GM19239 (cell line): Measurements from ENCODE around the gene ALDH3A2.
"Not testable (repeated sequence)": the region's sequence is repeated elsewhere in the genome, so short reads cannot be mapped to it uniquely, and the experiment has no call there.

Source experiments
- DNase-seq: peaks from one replicate; pipeline ENCODE4 v3.0.0; 2011; ENCODE audit warnings: low spot score; ENCODE audit not compliant: insufficient read length
- FAIRE-seq: peaks from 2 replicates; lab custom pipeline; 2011; peaks lifted over from hg19 to GRCh38; lab: Jason Lieb, UNC

Gene ALDH3A2

GRCh38 chr17:19647697-19648474 is 665 bp upstream of the ALDH3A2 start:
- no peak for DNase-seq
- FAIRE-seq: no peak

DNA sequence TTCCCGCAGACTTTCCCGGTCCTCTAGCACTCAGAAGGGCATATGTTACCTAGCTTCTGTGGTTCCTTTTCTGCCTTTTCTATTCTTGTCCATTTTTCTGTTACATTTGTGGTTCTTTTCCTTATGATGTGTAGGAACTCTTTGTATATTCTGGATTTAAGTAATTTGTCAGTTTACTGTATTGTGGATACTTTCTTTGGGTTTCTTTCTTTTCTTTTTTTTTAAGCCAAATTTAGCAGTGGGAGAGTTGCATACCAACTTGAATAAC is 657 bp downstream of the ALDH3A2 start:
- DNase-seq: no peak
- FAIRE-seq: no peak

DNA sequence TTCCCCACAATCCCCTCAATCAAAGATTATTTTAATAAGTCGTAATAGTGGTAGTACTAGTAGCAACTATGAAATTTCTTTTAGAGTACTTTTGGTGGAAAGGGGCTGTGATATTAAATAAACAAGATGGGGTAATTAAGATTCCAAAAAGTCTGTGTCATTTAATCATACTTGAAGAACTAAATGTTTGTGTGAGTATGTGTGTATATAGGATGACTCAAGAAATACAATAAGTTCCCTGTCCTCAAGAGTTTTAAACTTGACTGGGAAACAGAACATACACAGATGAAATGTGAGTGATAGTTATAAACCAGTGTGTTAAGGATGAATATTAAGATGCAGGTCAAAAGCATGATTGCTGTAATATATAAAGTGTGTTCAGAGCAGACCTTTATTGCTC is 2.3 kb downstream of the ALDH3A2 start:
- no peak for DNase-seq

DNA sequence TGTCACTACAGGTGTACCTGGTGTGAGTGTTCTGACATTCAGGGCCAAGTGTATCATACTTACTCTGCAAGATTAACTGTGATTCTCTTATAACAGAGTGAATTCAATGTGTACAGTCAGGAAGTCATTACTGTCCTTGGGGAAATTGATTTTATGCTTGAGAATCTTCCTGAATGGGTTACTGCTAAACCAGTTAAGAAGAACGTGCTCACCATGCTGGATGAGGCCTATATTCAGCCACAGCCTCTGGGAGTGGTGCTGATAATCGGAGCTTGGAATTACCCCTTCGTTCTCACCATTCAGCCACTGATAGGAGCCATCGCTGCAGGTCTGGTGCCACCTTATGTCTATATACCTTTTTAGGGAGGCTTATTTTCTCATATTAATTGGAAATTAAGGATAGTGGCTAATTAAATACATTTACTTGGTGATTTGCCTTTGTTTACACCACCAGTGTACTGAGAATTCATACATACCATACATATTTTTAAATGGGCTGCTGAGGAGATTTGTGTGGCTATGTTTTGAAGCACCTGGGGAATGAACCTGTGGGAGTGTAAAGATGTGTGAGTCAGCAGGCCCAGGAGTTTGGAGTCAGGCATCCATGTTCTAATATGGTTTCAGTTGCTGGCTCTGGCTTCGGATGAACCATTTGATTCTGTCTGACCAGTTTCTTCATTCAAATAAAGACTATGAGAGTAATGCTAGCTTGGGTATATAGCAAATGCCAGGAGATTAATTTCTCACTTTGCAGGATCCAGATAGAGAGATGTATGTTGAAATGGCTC is 3.1 kb downstream of the ALDH3A2 start:
- no peak for DNase-seq

More for the DNA sequence above, 2.3 kb downstream of the ALDH3A2 start:
- no peak for FAIRE-seq

DNA sequence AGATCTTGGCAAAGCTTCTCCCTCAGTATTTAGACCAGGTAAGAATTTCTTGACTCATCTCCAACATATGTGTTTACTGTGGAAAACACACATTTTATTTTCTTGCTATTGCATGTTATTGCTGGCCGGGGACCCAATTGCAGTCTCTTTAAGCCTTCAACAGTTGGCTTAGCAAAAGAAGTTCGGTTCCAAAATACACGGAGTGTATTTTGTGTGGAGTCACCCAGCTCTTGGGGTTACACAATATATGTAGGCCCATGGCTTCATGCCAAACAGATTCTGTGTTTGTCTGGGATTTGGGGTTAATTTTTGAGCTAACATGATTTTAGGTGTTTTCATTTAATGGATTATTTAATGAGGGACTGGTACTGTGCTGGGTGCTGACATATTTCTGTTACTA is 4.0 kb downstream of the ALDH3A2 start:
- no peak for FAIRE-seq
- DNase-seq: no peak

More for the DNA sequence above, 3.1 kb downstream of the ALDH3A2 start:
- FAIRE-seq: no peak

DNA sequence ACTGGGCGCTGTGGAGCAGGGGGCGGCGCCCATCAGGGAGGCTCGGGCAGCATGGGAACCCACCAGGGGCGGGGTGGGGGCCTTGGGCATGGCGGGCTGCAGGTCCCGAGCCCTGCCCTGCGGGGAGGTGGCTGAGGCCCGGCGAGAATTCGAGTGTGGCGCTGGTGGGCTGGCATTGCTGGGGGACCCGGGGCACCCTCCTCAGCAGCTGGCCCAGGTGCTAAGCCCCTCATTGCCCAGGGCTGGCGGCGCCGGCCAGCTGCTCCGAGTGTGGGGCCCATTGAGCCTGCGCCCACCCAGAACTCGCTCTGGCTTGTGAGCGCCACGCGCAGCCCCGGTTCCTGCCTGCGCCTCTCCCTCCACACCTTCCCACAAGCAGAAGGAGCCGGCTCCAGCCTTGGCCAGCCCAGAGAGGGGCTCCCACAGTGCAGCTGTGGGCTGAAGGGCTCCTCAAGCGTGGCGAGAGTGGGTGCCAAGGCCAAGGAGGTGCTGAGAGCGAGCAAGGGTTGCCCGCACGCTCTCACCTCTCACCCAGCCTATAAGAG is 5.9 kb downstream of the ALDH3A2 start:
- DNase-seq (no peak), FAIRE-seq (no peak)

- DNase-seq: no peak
These were observed 6.3 kb downstream of the ALDH3A2 start for GRCh38 chr17:19654896-19655295.

DNA sequence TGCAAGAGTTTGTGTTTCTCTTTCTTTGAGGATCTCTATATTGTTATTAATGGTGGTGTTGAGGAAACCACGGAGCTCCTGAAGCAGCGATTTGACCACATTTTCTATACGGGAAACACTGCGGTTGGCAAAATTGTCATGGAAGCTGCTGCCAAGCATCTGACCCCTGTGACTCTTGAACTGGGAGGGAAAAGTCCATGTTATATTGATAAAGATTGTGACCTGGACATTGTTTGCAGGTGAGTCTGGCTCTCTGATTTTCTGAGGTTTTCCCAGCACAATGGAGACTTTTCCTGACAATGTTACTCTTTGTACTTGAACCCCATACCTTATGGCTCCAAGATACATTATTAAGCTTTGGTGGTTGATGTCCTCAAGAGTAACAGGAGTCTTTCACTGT is 7.8 kb downstream of the ALDH3A2 start:
- DNase-seq (no peak), FAIRE-seq (no peak)

More at GRCh38 chr17:19654896-19655295, 6.3 kb downstream of the ALDH3A2 start:
- no peak for FAIRE-seq

DNA sequence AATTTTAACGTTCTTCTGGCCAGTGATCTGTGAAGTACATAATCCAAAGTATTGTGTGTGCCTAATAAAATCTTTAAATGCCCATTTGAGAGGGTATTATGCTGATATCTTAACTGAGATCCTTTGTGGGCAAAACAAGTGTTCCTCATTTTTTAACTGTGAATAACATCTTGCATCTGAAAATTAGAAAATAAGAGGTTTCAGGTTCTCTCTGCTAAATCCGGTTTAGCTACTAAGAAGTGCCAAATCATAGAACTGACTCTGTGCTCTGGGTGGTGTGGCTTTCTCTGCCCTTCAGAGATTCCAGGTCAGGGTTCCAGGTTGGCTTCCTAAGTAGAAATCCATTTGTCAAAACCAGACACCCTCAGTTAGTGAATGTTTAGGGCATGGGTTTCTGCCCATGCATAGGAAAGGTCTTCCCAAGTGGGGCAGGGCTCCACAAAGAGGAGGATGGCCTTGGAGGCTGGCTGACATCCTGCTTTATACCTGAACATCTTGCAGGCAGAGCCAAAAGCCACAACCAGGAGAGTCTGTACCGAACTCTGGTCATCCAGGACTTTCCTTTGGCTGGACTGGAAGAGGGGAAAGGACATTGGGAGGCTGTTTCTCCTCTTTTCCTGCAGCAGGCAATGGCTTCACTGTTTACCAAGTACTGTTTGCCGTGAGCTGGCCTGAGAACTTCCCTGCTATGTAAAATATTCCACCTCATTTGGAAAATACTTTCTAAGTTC is 8.5 kb downstream of the ALDH3A2 start:
- FAIRE-seq (no peak), DNase-seq (no peak)

DNA sequence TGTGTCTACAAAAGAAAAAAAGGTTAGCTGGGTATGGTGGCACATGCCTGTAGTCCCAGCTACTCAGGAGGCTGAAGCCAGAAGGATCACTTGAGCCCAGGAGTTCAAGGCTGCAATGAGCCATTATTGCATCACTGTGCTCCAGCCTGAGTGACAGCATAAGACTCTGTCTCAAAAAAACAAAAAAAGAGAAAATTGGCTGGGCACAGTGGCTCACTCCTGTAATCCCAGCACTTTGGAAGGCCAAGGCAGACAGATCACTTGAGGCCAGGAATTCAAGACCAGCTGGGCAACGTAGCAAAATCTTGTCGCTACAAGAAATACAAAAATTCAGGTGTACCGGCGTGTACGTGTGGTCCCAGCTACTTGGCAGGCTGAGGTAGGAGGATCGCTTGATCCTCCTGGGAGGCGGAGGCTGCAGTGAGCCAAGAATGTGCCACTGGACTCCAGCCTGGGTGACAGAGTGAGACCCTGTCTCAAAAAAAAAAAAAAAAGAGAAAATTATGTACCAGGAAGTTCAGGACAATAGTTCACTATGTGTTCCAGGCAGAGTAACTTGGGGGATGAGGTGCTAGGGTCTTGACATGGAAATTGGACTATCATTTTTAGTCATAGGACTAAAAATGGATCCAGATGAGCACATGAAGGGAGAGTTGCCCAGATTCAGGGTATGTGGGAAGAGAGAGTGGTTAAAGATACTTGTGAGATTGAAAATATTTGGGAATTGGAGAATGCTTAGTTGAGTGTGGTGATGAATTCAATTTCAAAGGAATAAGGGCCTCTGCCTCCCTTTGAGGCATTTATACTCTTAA is 11.0 kb downstream of the ALDH3A2 start:
- no peak for FAIRE-seq

GRCh38 chr17:19660219-19660870 is 11.8 kb downstream of the ALDH3A2 start:
- FAIRE-seq (no peak), DNase-seq (no peak)

More for the DNA sequence above, 11.0 kb downstream of the ALDH3A2 start:
- DNase-seq: no peak

DNA sequence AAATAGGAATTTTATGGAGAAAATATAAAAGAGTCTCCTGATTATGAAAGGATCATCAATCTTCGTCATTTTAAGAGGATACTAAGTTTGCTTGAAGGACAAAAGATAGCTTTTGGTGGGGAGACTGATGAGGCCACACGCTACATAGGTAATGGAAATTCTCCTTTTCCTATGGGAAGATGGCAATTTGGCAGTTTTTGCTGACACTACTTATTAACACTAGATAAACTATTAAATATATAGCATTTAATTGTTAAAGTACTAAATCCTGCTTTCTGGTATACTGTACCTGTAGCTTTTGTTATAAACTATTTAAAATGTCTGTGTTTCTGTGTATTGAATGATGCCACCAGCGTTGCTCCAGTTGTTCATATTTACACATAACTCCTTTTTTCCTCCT is 12.6 kb downstream of the ALDH3A2 start:
- FAIRE-seq: no peak
- DNase-seq: no peak

- no peak for DNase-seq
- no peak for FAIRE-seq
These were observed 14.5 kb downstream of the ALDH3A2 start for GRCh38 chr17:19663097-19663496.

GRCh38 chr17:19664136-19664820 is 15.7 kb downstream of the ALDH3A2 start:
- FAIRE-seq (no peak), DNase-seq (no peak)

- no peak for FAIRE-seq
- no peak for DNase-seq
These were observed 16.2 kb downstream of the ALDH3A2 start for GRCh38 chr17:19664821-19665181.

- not testable (repeated sequence) for FAIRE-seq, DNase-seq
These were observed 21.1 kb downstream of the ALDH3A2 start for GRCh38 chr17:19669680-19670079.

GRCh38 chr17:19670908-19671307 is 22.4 kb downstream of the ALDH3A2 start:
- no peak for FAIRE-seq
- DNase-seq: no peak

GRCh38 chr17:19671433-19671832 is 22.9 kb downstream of the ALDH3A2 start:
- FAIRE-seq (no peak), DNase-seq (no peak)
